Epithelial cell of proximal tubule (primary cell): ENCODE measurements around the gene WBP11. TPM values are rescaled to one million over a fixed set of nuclear protein-coding genes. Genes with fewer than 3 reads are reported as not detected.

Experiments used
- DNase-seq: peaks from one replicate; pipeline ENCODE4 v3.0.0-alpha.2; 2011; ENCODE audit warnings: low read depth
- H3K4me3 ChIP-seq: 2 replicates; pipeline ENCODE4 v1.5.1; 2011; ENCODE audit warnings: low read depth, mild to moderate bottlenecking, low read length
- total RNA-seq: library from RNA; depleted of rRNA; stranded (reverse); fragments of >200 nt; gene quantifications from 2 replicates; pipeline ENCODE4 v1.2.3, GENCODE V29; 2015
- TF ChIP-seq, protein P1 (sequence below): conservative IDR thresholded peaks from 2 replicates; pipeline ENCODE4 v1.5.1; 2012; ENCODE audit warnings: low read depth, mild to moderate bottlenecking, low read length

The WBP11 gene
- total RNA-seq, 1 donor from 2014 or later = 20.4 TPM

DNA sequence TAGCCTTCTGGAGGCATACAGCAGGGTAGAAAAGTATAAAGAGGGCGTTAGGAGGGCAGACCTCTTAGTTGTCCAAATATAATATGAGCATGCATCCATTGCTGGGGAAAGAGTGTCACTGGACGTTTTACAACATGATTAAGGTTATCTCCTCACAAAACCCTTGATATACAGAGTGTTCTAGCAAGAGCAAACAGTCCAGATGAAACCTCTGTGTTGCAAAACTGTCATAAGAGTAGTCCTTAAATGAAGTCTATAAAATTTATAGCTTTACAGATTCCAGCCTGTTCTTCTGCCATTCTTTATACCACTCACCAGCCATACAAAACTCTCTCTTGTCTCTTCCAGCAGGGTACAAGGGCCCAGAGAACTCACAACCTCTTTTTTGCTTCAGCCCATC, 21.7 kb downstream of the WBP11 start:
- H3K4me3 ChIP-seq = no peak overlapping the region
- no peak for DNase-seq
- TF ChIP-seq, protein P1, sequence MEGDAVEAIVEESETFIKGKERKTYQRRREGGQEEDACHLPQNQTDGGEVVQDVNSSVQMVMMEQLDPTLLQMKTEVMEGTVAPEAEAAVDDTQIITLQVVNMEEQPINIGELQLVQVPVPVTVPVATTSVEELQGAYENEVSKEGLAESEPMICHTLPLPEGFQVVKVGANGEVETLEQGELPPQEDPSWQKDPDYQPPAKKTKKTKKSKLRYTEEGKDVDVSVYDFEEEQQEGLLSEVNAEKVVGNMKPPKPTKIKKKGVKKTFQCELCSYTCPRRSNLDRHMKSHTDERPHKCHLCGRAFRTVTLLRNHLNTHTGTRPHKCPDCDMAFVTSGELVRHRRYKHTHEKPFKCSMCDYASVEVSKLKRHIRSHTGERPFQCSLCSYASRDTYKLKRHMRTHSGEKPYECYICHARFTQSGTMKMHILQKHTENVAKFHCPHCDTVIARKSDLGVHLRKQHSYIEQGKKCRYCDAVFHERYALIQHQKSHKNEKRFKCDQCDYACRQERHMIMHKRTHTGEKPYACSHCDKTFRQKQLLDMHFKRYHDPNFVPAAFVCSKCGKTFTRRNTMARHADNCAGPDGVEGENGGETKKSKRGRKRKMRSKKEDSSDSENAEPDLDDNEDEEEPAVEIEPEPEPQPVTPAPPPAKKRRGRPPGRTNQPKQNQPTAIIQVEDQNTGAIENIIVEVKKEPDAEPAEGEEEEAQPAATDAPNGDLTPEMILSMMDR = no peak

- no peak for DNase-seq
- no peak overlapping the region for H3K4me3 ChIP-seq
- TF ChIP-seq, protein P1 = no peak
Observed at GRCh38 chr12:14780859-14781258, 22.4 kb downstream of the WBP11 start.

- no peak for DNase-seq
- H3K4me3 ChIP-seq = no peak overlapping the region
- TF ChIP-seq, protein P1 = no peak
Observed at GRCh38 chr12:14779834-14780233, 23.4 kb downstream of the WBP11 start.

GRCh38 chr12:14777271-14777670, 26.0 kb downstream of the WBP11 start:
- DNase-seq = no peak
- no peak overlapping the region for H3K4me3 ChIP-seq

GRCh38 chr12:14776236-14776961, 26.9 kb downstream of the WBP11 start:
- TF ChIP-seq, protein P1 = no peak
- no peak for DNase-seq
- no peak overlapping the region for H3K4me3 ChIP-seq

More at GRCh38 chr12:14777271-14777670, 26.0 kb downstream of the WBP11 start:
- TF ChIP-seq, protein P1 = no peak

GRCh38 chr12:14775636-14775980, 27.7 kb downstream of the WBP11 start:
- DNase-seq = no peak
- H3K4me3 ChIP-seq = peak overlapping the region; percentile 87
- TF ChIP-seq, protein P1 = no peak
